Activated naive CD4-positive, alpha-beta T cell treated with anti-CD3 and anti-CD28 coated beads, Interleukin-2, amount 50 U/mL, for 16 hours (primary cell): ENCODE data around the gene DCHS2.
"Not testable (repeated sequence)": the region's sequence is repeated elsewhere in the genome, so short reads cannot be mapped to it uniquely, and the experiment has no call there.

Experiments used
- DNase-seq: peaks from one replicate; pipeline ENCODE4 v3.0.0-alpha.2; 2020

The DCHS2 gene

GRCh38 chr4:154308207-154308606, 183.4 kb downstream of the DCHS2 start:
- DNase-seq = no peak

- no peak for DNase-seq
These were observed 184.1 kb downstream of the DCHS2 start for GRCh38 chr4:154307451-154307850.

- DNase-seq = no peak
These were observed 186.0 kb downstream of the DCHS2 start for GRCh38 chr4:154305616-154306015.

GRCh38 chr4:154304679-154305078, 186.9 kb downstream of the DCHS2 start:
- DNase-seq = no peak

GRCh38 chr4:154294652-154295350, 196.8 kb downstream of the DCHS2 start:
- DNase-seq = no peak

- no peak for DNase-seq
These were observed 198.2 kb downstream of the DCHS2 start for GRCh38 chr4:154293427-154293826.

- DNase-seq = no peak
These were observed 199.0 kb downstream of the DCHS2 start for GRCh38 chr4:154292589-154292988.

- DNase-seq = no peak
These were observed 214.4 kb downstream of the DCHS2 start for GRCh38 chr4:154277172-154277571.

GRCh38 chr4:154276496-154276895, 215.1 kb downstream of the DCHS2 start:
- no peak for DNase-seq

GRCh38 chr4:154254999-154255398, 236.6 kb downstream of the DCHS2 start:
- DNase-seq = no peak

GRCh38 chr4:154234576-154234975, 257.0 kb downstream of the DCHS2 start:
- DNase-seq = no peak

- DNase-seq = no peak
These were observed 259.7 kb downstream of the DCHS2 start for GRCh38 chr4:154231806-154232478.

- no peak for DNase-seq
These were observed 260.9 kb downstream of the DCHS2 start for GRCh38 chr4:154230723-154231122.

- no peak for DNase-seq
These were observed 261.5 kb downstream of the DCHS2 start for GRCh38 chr4:154230091-154230490.

- no peak for DNase-seq
These were observed 268.7 kb downstream of the DCHS2 start for GRCh38 chr4:154222875-154223274.

GRCh38 chr4:154218051-154218450, 273.5 kb downstream of the DCHS2 start:
- DNase-seq = no peak

- DNase-seq = not testable (repeated sequence)
These were observed 274.2 kb downstream of the DCHS2 start for GRCh38 chr4:154217384-154217783.

GRCh38 chr4:154211506-154211905, 280.1 kb downstream of the DCHS2 start:
- DNase-seq = no peak

GRCh38 chr4:154208424-154208823, 283.2 kb downstream of the DCHS2 start:
- DNase-seq = no peak

- no peak for DNase-seq
These were observed 286.1 kb downstream of the DCHS2 start for GRCh38 chr4:154205471-154205870.

- DNase-seq = no peak
These were observed 296.9 kb downstream of the DCHS2 start for GRCh38 chr4:154194649-154195048.

- no peak for DNase-seq
These were observed 299.0 kb downstream of the DCHS2 start for GRCh38 chr4:154192585-154192984.

GRCh38 chr4:154189346-154189745, 302.3 kb downstream of the DCHS2 start:
- DNase-seq = no peak

- DNase-seq = no peak
These were observed 304.7 kb downstream of the DCHS2 start for GRCh38 chr4:154186888-154187287.

GRCh38 chr4:154186035-154186434, 305.6 kb downstream of the DCHS2 start:
- no peak for DNase-seq
